Left ventricle myocardium superior (tissue), 1 donor: ENCODE results near the gene PBX1. TPM values are rescaled to one million over a fixed set of nuclear protein-coding genes. Genes with fewer than 3 reads are reported as not detected.

Source experiments
- ATAC-seq: fragments of 200-7000 bp; cut with Tn5 transposase; one replicate; pipeline ENCODE4 v1.9.1; 2020; ENCODE audit warnings: mild to moderate bottlenecking, moderate library complexity
- DNase-seq: peaks from one replicate; pipeline ENCODE4 v3.0.0-alpha.2; 2020
- intact Hi-C: fragments of 100-400 bp; cut with micrococcal nuclease; formaldehyde crosslinking; loops from one replicate; pipeline ENCODE4 v1.11.0; 2022
- total RNA-seq: library from RNA; stranded (reverse); fragmentation: NEBNext Ultra II Directional; extraction: Animal tissue kit (Norgen Biotek cat#: 25700); gene quantifications from one replicate; pipeline ENCODE4 v1.2.1, GENCODE V29; 2021
- donor health status: DM: no; HTN: yes; CAD: no; lungs with severe emphysema.

Gene PBX1
- total RNA-seq, 1 donor from 2014 or later, result 69.6 TPM

- ATAC-seq (peak; percentile 35), DNase-seq (no peak)
- intact Hi-C loops, result no loop called here
Observed at GRCh38 chr1:164855716-164856329, 296.8 kb downstream of the PBX1 start.

- intact Hi-C loops, result no loop called here
- ATAC-seq (no peak), DNase-seq (no peak)
Observed at GRCh38 chr1:164856381-164856780, 297.4 kb downstream of the PBX1 start.

- no peak for DNase-seq
- ATAC-seq, result peak; percentile 21
- intact Hi-C loops, result no loop called here
Observed at GRCh38 chr1:164857439-164857838, 298.5 kb downstream of the PBX1 start.

GRCh38 chr1:164858096-164858632 lies 299.2 kb downstream of the PBX1 start:
- intact Hi-C loops, result no loop called here
- DNase-seq (peak; percentile 42), ATAC-seq (peak; percentile 80)

- intact Hi-C loops, result no loop called here
- DNase-seq (no peak), ATAC-seq (no peak)
Observed at GRCh38 chr1:164861632-164862031, 302.6 kb downstream of the PBX1 start.

- ATAC-seq, result no peak
- no peak for DNase-seq
- intact Hi-C loops, result no loop called here
Observed at GRCh38 chr1:164863056-164863455, 304.1 kb downstream of the PBX1 start.

- DNase-seq (no peak), ATAC-seq (no peak)
- intact Hi-C loops, result no loop called here
Observed at GRCh38 chr1:164864161-164864560, 305.2 kb downstream of the PBX1 start.

GRCh38 chr1:164865385-164865784 lies 306.4 kb downstream of the PBX1 start:
- DNase-seq (no peak), ATAC-seq (peak; percentile 70)
- intact Hi-C loops, result no loop called here

GRCh38 chr1:164867590-164867989 lies 308.6 kb downstream of the PBX1 start:
- ATAC-seq, result no peak
- intact Hi-C loops, result no loop called here

GRCh38 chr1:164868990-164869389 lies 310.0 kb downstream of the PBX1 start:
- ATAC-seq, result no peak
- intact Hi-C loops, result no loop called here
- DNase-seq, result no peak

More at GRCh38 chr1:164867590-164867989, 308.6 kb downstream of the PBX1 start:
- DNase-seq, result no peak

- intact Hi-C loops, result no loop called here
- ATAC-seq, result peak; percentile 57
- DNase-seq, result peak; percentile 41
Observed at GRCh38 chr1:164875518-164875917, 316.5 kb downstream of the PBX1 start.

- ATAC-seq, result no peak
- no peak for DNase-seq
- intact Hi-C loops, result no loop called here
Observed at GRCh38 chr1:164876398-164877116, 317.6 kb downstream of the PBX1 start.

GRCh38 chr1:164880199-164880598 lies 321.2 kb downstream of the PBX1 start:
- ATAC-seq, result no peak
- DNase-seq, result no peak
- intact Hi-C loops, result no loop called here

GRCh38 chr1:164880644-164881043 lies 321.7 kb downstream of the PBX1 start:
- intact Hi-C loops, result no loop called here
- DNase-seq, result no peak
- ATAC-seq, result no peak

- DNase-seq (no peak), ATAC-seq (no peak)
- intact Hi-C loops, result no loop called here
Observed at GRCh38 chr1:164885311-164885710, 326.3 kb downstream of the PBX1 start.

GRCh38 chr1:164886101-164886500 lies 327.1 kb downstream of the PBX1 start:
- intact Hi-C loops, result no loop called here
- ATAC-seq (no peak), DNase-seq (no peak)

GRCh38 chr1:164891615-164892014 lies 332.6 kb downstream of the PBX1 start:
- DNase-seq, result no peak
- intact Hi-C loops, result no loop called here
- no peak for ATAC-seq

- intact Hi-C loops, result no loop called here
- DNase-seq (peak; percentile 42), ATAC-seq (peak; percentile 85)
Observed at GRCh38 chr1:164895026-164895912, 336.3 kb downstream of the PBX1 start.

- intact Hi-C loops, result no loop called here
- ATAC-seq (no peak), DNase-seq (no peak)
Observed at GRCh38 chr1:164901031-164901430, 342.0 kb downstream of the PBX1 start.
